ENCODE measurements around the gene ADAMTS17.

The ADAMTS17 gene

GRCh38 chr15:100092034-100092433, 249.7 kb downstream of the ADAMTS17 start:
- TF ChIP-seq RAD21 (IDR thresholded peaks at IDR 0.05; ENCODE audit: low read depth) (no peak), TAF1 (IDR thresholded peaks at IDR 0.05; ENCODE audit: low read depth) (no peak), CREB1 (IDR thresholded peaks at IDR 0.05; ENCODE audit: low read depth) (no peak), ZBTB7A (IDR thresholded peaks at IDR 0.05; ENCODE audit: low read depth) (no peak), EP300 (IDR thresholded peaks at IDR 0.05; ENCODE audit: borderline replicate concordance) (no peak), TCF12 (IDR thresholded peaks at IDR 0.05; ENCODE audit: low read depth) (no peak), EGR1 (IDR thresholded peaks at IDR 0.05) (no peak), TEAD4 (IDR thresholded peaks at IDR 0.05) (no peak), MAX (IDR thresholded peaks at IDR 0.05) (no peak), CEBPB (IDR thresholded peaks at IDR 0.05) (no peak), NFIC (IDR thresholded peaks at IDR 0.05) (no peak), FOXM1 (IDR thresholded peaks at IDR 0.05; ENCODE audit: borderline replicate concordance, low read depth) (no peak), YY1 (IDR thresholded peaks at IDR 0.05; ENCODE audit: low read depth) (no peak)
- TF ChIP-seq, protein P1, sequence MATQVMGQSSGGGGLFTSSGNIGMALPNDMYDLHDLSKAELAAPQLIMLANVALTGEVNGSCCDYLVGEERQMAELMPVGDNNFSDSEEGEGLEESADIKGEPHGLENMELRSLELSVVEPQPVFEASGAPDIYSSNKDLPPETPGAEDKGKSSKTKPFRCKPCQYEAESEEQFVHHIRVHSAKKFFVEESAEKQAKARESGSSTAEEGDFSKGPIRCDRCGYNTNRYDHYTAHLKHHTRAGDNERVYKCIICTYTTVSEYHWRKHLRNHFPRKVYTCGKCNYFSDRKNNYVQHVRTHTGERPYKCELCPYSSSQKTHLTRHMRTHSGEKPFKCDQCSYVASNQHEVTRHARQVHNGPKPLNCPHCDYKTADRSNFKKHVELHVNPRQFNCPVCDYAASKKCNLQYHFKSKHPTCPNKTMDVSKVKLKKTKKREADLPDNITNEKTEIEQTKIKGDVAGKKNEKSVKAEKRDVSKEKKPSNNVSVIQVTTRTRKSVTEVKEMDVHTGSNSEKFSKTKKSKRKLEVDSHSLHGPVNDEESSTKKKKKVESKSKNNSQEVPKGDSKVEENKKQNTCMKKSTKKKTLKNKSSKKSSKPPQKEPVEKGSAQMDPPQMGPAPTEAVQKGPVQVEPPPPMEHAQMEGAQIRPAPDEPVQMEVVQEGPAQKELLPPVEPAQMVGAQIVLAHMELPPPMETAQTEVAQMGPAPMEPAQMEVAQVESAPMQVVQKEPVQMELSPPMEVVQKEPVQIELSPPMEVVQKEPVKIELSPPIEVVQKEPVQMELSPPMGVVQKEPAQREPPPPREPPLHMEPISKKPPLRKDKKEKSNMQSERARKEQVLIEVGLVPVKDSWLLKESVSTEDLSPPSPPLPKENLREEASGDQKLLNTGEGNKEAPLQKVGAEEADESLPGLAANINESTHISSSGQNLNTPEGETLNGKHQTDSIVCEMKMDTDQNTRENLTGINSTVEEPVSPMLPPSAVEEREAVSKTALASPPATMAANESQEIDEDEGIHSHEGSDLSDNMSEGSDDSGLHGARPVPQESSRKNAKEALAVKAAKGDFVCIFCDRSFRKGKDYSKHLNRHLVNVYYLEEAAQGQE (IDR thresholded peaks at IDR 0.05; ENCODE audit: low read depth) = no peak
- TF ChIP-seq, protein P2, sequence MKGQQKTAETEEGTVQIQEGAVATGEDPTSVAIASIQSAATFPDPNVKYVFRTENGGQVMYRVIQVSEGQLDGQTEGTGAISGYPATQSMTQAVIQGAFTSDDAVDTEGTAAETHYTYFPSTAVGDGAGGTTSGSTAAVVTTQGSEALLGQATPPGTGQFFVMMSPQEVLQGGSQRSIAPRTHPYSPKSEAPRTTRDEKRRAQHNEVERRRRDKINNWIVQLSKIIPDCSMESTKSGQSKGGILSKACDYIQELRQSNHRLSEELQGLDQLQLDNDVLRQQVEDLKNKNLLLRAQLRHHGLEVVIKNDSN (IDR thresholded peaks at IDR 0.05) = no peak

DNA sequence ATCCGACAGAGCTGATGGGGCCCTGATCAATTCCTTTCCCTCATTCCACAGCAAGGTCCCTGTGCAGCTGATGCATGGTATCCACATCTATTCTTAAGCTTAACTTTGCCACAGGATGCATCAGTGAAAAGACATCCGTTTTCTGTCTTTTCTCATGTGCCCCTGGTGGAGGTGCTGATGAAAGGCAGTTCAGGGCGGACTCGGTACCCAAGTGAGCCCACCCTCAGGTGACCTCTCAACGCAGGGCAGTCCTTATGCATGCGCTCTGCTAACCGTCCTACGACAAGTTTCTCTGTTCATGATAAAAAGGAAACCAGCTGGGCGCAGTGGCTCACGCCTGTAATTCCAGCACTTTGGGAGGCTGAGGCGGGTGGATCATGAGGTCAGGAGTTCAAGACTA, 251.4 kb downstream of the ADAMTS17 start:
- TF ChIP-seq YY1 (IDR thresholded peaks at IDR 0.05; ENCODE audit: low read depth) (no peak), TCF12 (IDR thresholded peaks at IDR 0.05; ENCODE audit: low read depth) (no peak), TEAD4 (IDR thresholded peaks at IDR 0.05) (no peak), NFIC (IDR thresholded peaks at IDR 0.05) (no peak), CREB1 (IDR thresholded peaks at IDR 0.05; ENCODE audit: low read depth) (no peak), ZBTB7A (IDR thresholded peaks at IDR 0.05; ENCODE audit: low read depth) (no peak), EGR1 (IDR thresholded peaks at IDR 0.05) (no peak), MAX (IDR thresholded peaks at IDR 0.05) (no peak), RAD21 (IDR thresholded peaks at IDR 0.05; ENCODE audit: low read depth) (no peak), CEBPB (IDR thresholded peaks at IDR 0.05) (no peak), FOXM1 (IDR thresholded peaks at IDR 0.05; ENCODE audit: borderline replicate concordance, low read depth) (no peak), TAF1 (IDR thresholded peaks at IDR 0.05; ENCODE audit: low read depth) (no peak)
- TF ChIP-seq, protein P2 (IDR thresholded peaks at IDR 0.05) = no peak
- TF ChIP-seq, protein P1 (IDR thresholded peaks at IDR 0.05; ENCODE audit: low read depth) = no peak

DNA sequence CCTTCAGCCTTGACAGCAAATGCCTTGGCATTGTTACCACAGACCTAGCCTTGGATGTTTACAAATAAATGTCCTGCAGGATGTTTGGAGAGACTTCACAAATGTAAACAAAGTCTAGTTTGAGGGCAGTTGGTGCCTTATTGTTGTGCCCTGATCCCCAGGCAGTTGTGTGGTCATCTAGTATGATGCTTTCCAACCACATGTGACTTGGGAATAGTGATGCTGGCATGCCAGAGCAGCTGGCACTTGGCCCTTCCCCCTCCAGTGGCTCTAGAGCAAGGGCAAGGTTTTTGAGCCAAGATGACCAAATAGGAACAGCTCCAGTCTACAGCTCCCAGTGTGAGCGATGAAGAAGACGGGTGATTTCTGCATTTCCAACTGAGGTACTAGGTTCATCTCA, 258.2 kb downstream of the ADAMTS17 start:
- no peak for TF ChIP-seq EGR1 (IDR thresholded peaks at IDR 0.05)
- TF ChIP-seq, protein P2 (IDR thresholded peaks at IDR 0.05) = no peak
- no peak for TF ChIP-seq FOXM1 (IDR thresholded peaks at IDR 0.05; ENCODE audit: borderline replicate concordance, low read depth)
- TF ChIP-seq TCF12 (IDR thresholded peaks at IDR 0.05; ENCODE audit: low read depth) = no peak
- no peak for TF ChIP-seq NFIC (IDR thresholded peaks at IDR 0.05)
- TF ChIP-seq MAX (IDR thresholded peaks at IDR 0.05) = no peak
- no peak for TF ChIP-seq TAF1 (IDR thresholded peaks at IDR 0.05; ENCODE audit: low read depth)
- TF ChIP-seq CREB1 (IDR thresholded peaks at IDR 0.05; ENCODE audit: low read depth) = no peak
- TF ChIP-seq TEAD4 (IDR thresholded peaks at IDR 0.05) = no peak
- TF ChIP-seq, protein P1 (IDR thresholded peaks at IDR 0.05; ENCODE audit: low read depth) = no peak
- no peak for TF ChIP-seq YY1 (IDR thresholded peaks at IDR 0.05; ENCODE audit: low read depth)

All from Ishikawa (cell line).